Measurements from ENCODE around the gene ZNF556.
A peak's percentile ranks its signal among the peaks of the same experiment; 100 is the strongest.
"Not testable (repeated sequence)": the region's sequence is repeated elsewhere in the genome, so short reads cannot be mapped to it uniquely, and the experiment has no call there.

Gene ZNF556

GRCh38 chr19:2888731-2889224 lies 21.6 kb downstream of the ZNF556 start:
- no peaks in the 10 kb centered on the region for H3K27me3 ChIP-seq (ENCODE audit: insufficient read depth, low read length)
- no peak overlapping the region for H3K4me3 ChIP-seq (ENCODE audit: low read length)
- H3K9me3 ChIP-seq (ENCODE audit: insufficient read depth, low read depth, low read length), result no peaks in the 10 kb centered on the region; the same call in 1 of the 2 replicates
- no peak overlapping the region for H3K27ac ChIP-seq (ENCODE audit: low read length)
- H3K4me1 ChIP-seq (ENCODE audit: insufficient read depth, low read length), result no peaks in the 10 kb centered on the region
- no peaks in the 10 kb centered on the region for H3K36me3 ChIP-seq (ENCODE audit: insufficient read depth, low read depth, low read length)
- H3K9ac ChIP-seq (ENCODE audit: low read depth, low read length), result no peak overlapping the region

DNA sequence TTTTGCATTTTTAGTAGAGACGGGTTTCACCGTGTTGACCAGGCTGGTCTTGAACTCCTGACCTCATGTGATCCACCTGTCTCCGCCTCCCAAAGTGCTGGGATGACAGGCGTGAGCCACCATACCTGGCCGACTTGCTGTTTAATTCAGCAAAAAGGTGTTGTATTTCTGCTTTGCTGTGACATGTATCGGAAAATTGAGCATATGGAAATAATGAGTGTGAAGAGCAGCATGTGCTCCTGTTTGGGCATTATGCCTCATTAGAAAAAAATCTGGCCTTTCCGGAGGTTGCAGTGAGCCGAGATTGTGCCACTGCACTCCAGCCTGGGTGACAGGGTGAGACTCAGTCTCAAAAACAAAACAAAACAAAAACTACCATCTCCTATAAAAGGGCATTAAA lies 23.4 kb downstream of the ZNF556 start:
- H3K9ac ChIP-seq (ENCODE audit: low read depth, low read length); H3K9me3 ChIP-seq (ENCODE audit: insufficient read depth, low read depth, low read length); H3K4me3 ChIP-seq (ENCODE audit: low read length); H3K27ac ChIP-seq (ENCODE audit: low read length); H3K27me3 ChIP-seq (ENCODE audit: insufficient read depth, low read length); H3K36me3 ChIP-seq (ENCODE audit: insufficient read depth, low read depth, low read length); H3K4me1 ChIP-seq (ENCODE audit: insufficient read depth, low read length): not testable (repeated sequence)

GRCh38 chr19:2896694-2897093 lies 29.6 kb downstream of the ZNF556 start:
- no peaks in the 10 kb centered on the region for H3K4me1 ChIP-seq (ENCODE audit: insufficient read depth, low read length)
- H3K27ac ChIP-seq (ENCODE audit: low read length), result no peak overlapping the region
- H3K9ac ChIP-seq (ENCODE audit: low read depth, low read length), result no peak overlapping the region
- H3K4me3 ChIP-seq (ENCODE audit: low read length), result no peak overlapping the region
- no peaks in the 10 kb centered on the region for H3K27me3 ChIP-seq (ENCODE audit: insufficient read depth, low read length)
- H3K9me3 ChIP-seq (ENCODE audit: insufficient read depth, low read depth, low read length), result peaks cover 9% of the 10 kb centered on the region
- H3K36me3 ChIP-seq (ENCODE audit: insufficient read depth, low read depth, low read length), result no peaks in the 10 kb centered on the region

GRCh38 chr19:2900296-2901252 lies 33.4 kb downstream of the ZNF556 start, which contains the start of gene ZNF57:
TSS of gene ZNF57 (plus strand) at chr19:2900928. CDS start at chr19:2901046, 118 bp downstream.
- Histone ChIP-seq H3K36me3 (ENCODE audit: insufficient read depth, low read depth, low read length) (no peaks in the 10 kb centered on the region), H3K27me3 (ENCODE audit: insufficient read depth, low read length) (no peaks in the 10 kb centered on the region), H3K4me1 (ENCODE audit: insufficient read depth, low read length) (no peaks in the 10 kb centered on the region), H3K4me3 (ENCODE audit: low read length) (peak within 1 kb of the TSS; percentile 88), H3K27ac (ENCODE audit: low read length) (no peak within 1 kb of the TSS), H3K9ac (ENCODE audit: low read depth, low read length) (peak within 1 kb of the TSS; percentile 80; the same call in 1 of the 2 replicates), H3K9me3 (ENCODE audit: insufficient read depth, low read depth, low read length) (peaks cover 9% of the 10 kb centered on the region)

DNA sequence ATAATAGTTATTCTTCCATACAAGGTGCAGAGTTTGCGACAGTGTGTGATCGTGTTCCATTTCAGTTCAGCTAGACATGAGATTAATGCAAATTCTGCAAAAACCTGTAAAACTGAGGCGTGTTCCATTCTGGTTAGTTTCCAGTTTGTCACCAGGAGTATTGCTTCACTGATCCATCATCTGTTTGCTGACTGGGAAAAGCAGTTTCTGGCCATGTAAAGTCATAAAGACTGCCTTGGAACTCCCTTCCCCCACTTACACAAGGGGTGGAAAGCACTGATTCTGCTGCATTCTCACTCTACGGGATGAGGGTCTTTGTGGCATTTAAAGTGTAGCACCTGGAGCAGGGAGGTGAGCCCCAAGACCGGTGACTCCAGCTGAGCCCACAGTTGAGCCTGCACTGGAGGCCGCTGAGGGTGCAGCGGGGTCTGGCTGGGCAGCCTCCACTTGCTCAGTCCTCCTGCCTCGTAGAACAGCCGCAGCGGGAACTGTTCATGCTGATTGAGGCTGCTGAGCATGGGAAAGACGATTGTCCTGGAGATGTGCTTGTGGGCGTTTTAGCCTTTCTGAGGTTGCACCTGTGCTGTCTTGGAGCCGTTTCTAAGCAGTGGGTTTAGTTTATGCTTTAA lies 35.6 kb downstream of the ZNF556 start:
- H3K9me3 ChIP-seq (ENCODE audit: insufficient read depth, low read depth, low read length), result no peaks in the 10 kb centered on the region; the same call in 1 of the 2 replicates
- H3K9ac ChIP-seq (ENCODE audit: low read depth, low read length), result no peak overlapping the region
- no peak overlapping the region for H3K27ac ChIP-seq (ENCODE audit: low read length)
- H3K27me3 ChIP-seq (ENCODE audit: insufficient read depth, low read length), result no peaks in the 10 kb centered on the region
- H3K4me1 ChIP-seq (ENCODE audit: insufficient read depth, low read length), result no peaks in the 10 kb centered on the region
- H3K4me3 ChIP-seq (ENCODE audit: low read length), result no peak overlapping the region
- H3K36me3 ChIP-seq (ENCODE audit: insufficient read depth, low read depth, low read length), result no peaks in the 10 kb centered on the region

- not testable (repeated sequence) for H3K4me1 ChIP-seq (ENCODE audit: insufficient read depth, low read length); H3K27ac ChIP-seq (ENCODE audit: low read length); H3K9me3 ChIP-seq (ENCODE audit: insufficient read depth, low read depth, low read length); H3K27me3 ChIP-seq (ENCODE audit: insufficient read depth, low read length); H3K36me3 ChIP-seq (ENCODE audit: insufficient read depth, low read depth, low read length); H3K4me3 ChIP-seq (ENCODE audit: low read length); H3K9ac ChIP-seq (ENCODE audit: low read depth, low read length)
Observed at GRCh38 chr19:2903326-2903725, 36.2 kb downstream of the ZNF556 start.

- H3K4me1 ChIP-seq (ENCODE audit: insufficient read depth, low read length), result no peaks in the 10 kb centered on the region
- H3K36me3 ChIP-seq (ENCODE audit: insufficient read depth, low read depth, low read length), result no peaks in the 10 kb centered on the region
- no peaks in the 10 kb centered on the region for H3K9me3 ChIP-seq (ENCODE audit: insufficient read depth, low read depth, low read length)
- no peak overlapping the region for H3K27ac ChIP-seq (ENCODE audit: low read length)
- no peak overlapping the region for H3K4me3 ChIP-seq (ENCODE audit: low read length)
- H3K27me3 ChIP-seq (ENCODE audit: insufficient read depth, low read length), result no peaks in the 10 kb centered on the region
- no peak overlapping the region for H3K9ac ChIP-seq (ENCODE audit: low read depth, low read length)
Observed at GRCh38 chr19:2905918-2906519, 38.9 kb downstream of the ZNF556 start.

DNA sequence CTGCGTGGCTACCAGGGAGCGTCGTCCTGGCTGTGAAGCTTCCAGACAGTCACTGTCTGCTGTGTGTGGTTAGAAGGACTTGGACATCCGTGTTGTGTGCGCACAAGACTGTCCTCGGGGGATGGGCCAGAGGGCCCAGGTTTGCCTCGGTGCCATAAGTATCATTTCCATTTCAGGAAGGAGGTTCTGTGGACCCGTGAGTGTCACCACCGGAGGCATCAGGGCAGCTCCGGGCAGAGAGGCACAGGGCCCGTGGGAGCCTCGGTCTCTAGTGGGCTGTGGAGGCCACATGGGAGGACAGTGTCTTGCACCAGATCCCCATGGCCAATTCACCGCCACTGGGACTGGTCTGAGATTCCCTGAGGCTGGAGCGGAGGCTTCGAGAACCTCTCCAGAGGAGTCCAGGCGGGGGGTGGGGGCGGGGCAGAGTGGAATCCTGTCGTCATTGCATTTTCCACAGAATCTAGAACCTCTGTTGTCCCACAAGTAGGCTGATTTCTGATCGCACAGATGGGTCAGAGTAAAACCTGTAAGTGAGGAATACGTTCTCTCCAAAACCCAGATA lies 39.6 kb downstream of the ZNF556 start:
- no peak overlapping the region for H3K4me3 ChIP-seq (ENCODE audit: low read length)
- peaks cover 1% of the 10 kb centered on the region; the same call in 1 of the 2 replicates for H3K9me3 ChIP-seq (ENCODE audit: insufficient read depth, low read depth, low read length)
- no peak overlapping the region for H3K27ac ChIP-seq (ENCODE audit: low read length)
- H3K36me3 ChIP-seq (ENCODE audit: insufficient read depth, low read depth, low read length), result no peaks in the 10 kb centered on the region
- H3K4me1 ChIP-seq (ENCODE audit: insufficient read depth, low read length), result no peaks in the 10 kb centered on the region
- no peak overlapping the region for H3K9ac ChIP-seq (ENCODE audit: low read depth, low read length)
- no peaks in the 10 kb centered on the region for H3K27me3 ChIP-seq (ENCODE audit: insufficient read depth, low read length)

DNA sequence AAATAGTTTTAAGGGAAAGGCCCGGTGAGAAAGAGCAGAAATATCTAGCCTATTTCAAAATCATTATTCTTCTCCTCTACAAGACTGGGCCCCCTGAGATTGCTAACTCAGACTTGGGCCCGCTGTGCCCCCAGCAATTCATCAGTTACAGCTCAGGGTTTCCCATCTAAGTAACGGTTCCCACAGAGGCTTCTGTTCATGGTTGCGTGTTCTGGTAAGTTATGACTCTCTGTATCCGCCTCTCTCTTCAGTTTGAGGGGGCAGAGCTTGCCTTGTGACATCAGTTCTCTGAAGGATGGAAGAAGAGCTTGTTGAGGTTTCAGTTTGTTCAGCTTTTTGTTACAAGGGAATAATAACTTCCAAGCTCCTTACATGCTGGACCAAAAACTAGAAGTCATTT lies 45.2 kb downstream of the ZNF556 start:
- peaks cover 22% of the 10 kb centered on the region for H3K36me3 ChIP-seq (ENCODE audit: insufficient read depth, low read depth, low read length)
- no peak overlapping the region for H3K27ac ChIP-seq (ENCODE audit: low read length)
- no peak overlapping the region for H3K4me3 ChIP-seq (ENCODE audit: low read length)
- no peaks in the 10 kb centered on the region for H3K4me1 ChIP-seq (ENCODE audit: insufficient read depth, low read length)
- no peak overlapping the region for H3K9ac ChIP-seq (ENCODE audit: low read depth, low read length)
- peaks cover 24% of the 10 kb centered on the region for H3K9me3 ChIP-seq (ENCODE audit: insufficient read depth, low read depth, low read length)
- no peaks in the 10 kb centered on the region for H3K27me3 ChIP-seq (ENCODE audit: insufficient read depth, low read length)

DNA sequence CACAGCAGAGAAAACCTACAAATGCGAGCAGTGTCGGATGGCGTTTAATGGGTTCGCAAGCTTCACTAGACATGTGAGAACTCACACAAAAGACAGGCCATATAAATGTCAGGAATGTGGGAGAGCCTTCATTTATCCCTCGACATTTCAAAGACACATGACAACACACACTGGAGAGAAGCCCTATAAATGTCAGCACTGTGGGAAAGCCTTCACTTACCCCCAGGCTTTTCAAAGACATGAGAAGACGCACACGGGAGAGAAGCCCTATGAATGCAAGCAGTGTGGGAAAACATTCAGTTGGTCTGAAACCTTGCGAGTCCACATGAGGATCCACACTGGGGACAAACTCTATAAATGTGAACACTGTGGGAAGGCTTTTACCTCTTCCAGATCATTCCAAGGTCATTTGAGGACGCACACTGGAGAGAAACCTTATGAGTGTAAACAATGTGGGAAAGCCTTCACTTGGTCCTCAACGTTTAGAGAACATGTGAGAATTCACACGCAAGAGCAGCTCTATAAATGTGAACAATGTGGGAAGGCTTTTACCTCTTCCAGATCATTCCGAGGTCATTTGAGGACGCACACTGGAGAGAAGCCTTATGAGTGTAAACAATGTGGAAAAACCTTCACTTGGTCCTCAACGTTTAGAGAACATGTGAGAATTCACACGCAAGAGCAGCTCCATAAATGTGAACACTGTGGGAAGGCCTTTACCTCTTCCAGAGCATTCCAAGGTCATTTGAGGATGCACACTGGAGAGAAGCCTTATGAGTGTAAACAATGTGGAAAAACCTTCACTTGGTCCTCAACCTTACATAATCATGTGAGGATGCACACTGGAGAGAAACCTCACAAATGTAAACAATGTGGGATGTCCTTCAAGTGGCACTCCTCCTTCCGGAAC lies 50.4 kb downstream of the ZNF556 start:
- H3K9ac ChIP-seq (ENCODE audit: low read depth, low read length), result no peak overlapping the region
- H3K27me3 ChIP-seq (ENCODE audit: insufficient read depth, low read length), result no peaks in the 10 kb centered on the region
- peaks cover 27% of the 10 kb centered on the region for H3K9me3 ChIP-seq (ENCODE audit: insufficient read depth, low read depth, low read length)
- H3K36me3 ChIP-seq (ENCODE audit: insufficient read depth, low read depth, low read length), result peaks cover 38% of the 10 kb centered on the region
- no peak overlapping the region for H3K27ac ChIP-seq (ENCODE audit: low read length)
- H3K4me1 ChIP-seq (ENCODE audit: insufficient read depth, low read length), result no peaks in the 10 kb centered on the region
- H3K4me3 ChIP-seq (ENCODE audit: low read length), result no peak overlapping the region

All from iPS-20b (cell line).